Esophagus squamous epithelium (tissue), 4 donors: ENCODE data around the gene CAMTA1.

Experiments
- POLR2A ChIP-seq, 4 donors: fragments of 450-650 bp; IDR thresholded peaks; one replicate each; pipeline ENCODE4 v1.6.1; 2017; ENCODE audit warnings: antibody characterized with exemption in 4 of 4, mild to moderate bottlenecking in 4 of 4, moderate library complexity in 3 of 4
- TF ChIP-seq, protein P1 (sequence below), 6 experiments: fragments of 450-650 bp in 4 of 6; fragments of 200-600 bp in 2 of 6; sonication (generic) in 2 of 6; IDR thresholded peaks; one replicate each; pipeline ENCODE4 v1.5.1; 2016 to 2019; ENCODE audit warnings: antibody characterized with exemption in 6 of 6, mild to moderate bottlenecking in 4 of 6, moderate library complexity in 4 of 6

DNA sequence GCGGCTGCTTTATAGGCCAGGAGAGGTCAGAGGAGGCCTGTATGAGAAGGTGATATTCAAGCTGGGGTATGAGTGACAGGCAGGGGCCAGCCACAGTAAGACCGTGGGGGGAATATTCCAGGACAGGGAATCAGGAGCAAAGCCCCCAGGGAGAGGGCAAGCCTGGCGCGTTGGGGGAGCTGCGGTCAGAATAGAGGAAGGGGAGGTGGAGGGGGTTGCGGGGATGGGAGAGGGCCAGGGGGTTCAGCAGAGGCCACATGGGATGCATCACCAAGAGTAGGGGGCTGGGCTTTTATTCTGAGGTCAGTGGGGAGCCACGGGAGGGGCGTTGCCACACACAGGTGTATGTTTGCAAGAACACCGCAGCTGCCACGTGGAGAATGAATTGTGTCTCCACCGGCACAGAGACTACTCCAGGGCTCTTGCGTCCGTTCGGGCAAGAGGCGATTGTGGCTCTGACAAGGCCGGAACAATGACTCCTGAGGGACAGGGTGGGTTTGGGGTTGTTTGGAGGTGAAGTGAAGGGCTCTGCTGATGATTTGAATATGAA lies 901.1 kb downstream of the CAMTA1 start:
- TF ChIP-seq POLR2A (IDR thresholded peaks at IDR 0.05) = no peak
- TF ChIP-seq, protein P1, sequence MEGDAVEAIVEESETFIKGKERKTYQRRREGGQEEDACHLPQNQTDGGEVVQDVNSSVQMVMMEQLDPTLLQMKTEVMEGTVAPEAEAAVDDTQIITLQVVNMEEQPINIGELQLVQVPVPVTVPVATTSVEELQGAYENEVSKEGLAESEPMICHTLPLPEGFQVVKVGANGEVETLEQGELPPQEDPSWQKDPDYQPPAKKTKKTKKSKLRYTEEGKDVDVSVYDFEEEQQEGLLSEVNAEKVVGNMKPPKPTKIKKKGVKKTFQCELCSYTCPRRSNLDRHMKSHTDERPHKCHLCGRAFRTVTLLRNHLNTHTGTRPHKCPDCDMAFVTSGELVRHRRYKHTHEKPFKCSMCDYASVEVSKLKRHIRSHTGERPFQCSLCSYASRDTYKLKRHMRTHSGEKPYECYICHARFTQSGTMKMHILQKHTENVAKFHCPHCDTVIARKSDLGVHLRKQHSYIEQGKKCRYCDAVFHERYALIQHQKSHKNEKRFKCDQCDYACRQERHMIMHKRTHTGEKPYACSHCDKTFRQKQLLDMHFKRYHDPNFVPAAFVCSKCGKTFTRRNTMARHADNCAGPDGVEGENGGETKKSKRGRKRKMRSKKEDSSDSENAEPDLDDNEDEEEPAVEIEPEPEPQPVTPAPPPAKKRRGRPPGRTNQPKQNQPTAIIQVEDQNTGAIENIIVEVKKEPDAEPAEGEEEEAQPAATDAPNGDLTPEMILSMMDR (IDR thresholded peaks at IDR 0.05) = no peak
